DLD1 (cell line): ENCODE results near the gene MED6.

Source experiments
- in situ Hi-C: cut with HindIII; loops from 2 replicates; pipeline ENCODE4 v1.10.0; 2017; ENCODE audit warnings: low sequenced_read_pairs

MED6 gene

DNA sequence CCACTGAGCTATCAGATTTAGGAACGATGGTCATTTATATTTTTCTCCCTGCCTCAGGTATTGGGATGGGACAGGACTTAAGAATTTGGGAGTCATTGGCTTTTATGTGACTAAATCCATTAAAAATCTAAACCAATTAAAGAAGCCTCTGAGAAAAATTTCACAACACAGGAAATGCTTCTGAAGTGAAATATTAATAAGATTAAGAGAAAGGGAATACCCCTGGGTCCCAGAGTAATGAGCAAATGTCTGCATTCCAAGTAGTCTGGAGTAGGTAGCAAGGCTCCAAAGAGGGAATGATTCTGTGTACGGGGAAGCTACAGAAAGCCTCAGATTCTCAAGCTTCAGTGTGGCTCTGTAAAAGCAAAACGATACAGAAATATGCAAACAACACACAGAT is 707 bp upstream of the MED6 start:
- in situ Hi-C loops = no loop called here

- in situ Hi-C loops = no loop called here
Observed at GRCh38 chr14:70599345-70599744, 1.1 kb downstream of the MED6 start.

DNA sequence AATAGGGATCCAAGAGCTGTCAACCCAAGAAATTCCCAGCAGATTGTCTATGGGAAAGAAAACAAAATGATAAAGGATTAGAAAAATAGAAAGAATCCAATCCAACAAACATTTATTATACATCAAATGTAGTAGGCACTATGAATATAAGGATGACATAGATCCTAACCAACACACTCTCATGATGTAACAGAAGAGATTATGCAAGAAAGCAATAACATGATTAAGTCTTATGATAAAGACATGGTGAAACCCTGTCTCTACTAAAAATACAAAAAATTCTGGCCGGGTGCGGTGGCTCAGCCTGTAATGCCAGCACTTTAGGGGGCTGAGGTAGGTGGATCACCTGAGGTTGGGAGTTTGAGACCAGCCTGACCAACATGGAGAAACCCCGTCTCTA is 2.7 kb downstream of the MED6 start:
- in situ Hi-C loops = no loop called here

DNA sequence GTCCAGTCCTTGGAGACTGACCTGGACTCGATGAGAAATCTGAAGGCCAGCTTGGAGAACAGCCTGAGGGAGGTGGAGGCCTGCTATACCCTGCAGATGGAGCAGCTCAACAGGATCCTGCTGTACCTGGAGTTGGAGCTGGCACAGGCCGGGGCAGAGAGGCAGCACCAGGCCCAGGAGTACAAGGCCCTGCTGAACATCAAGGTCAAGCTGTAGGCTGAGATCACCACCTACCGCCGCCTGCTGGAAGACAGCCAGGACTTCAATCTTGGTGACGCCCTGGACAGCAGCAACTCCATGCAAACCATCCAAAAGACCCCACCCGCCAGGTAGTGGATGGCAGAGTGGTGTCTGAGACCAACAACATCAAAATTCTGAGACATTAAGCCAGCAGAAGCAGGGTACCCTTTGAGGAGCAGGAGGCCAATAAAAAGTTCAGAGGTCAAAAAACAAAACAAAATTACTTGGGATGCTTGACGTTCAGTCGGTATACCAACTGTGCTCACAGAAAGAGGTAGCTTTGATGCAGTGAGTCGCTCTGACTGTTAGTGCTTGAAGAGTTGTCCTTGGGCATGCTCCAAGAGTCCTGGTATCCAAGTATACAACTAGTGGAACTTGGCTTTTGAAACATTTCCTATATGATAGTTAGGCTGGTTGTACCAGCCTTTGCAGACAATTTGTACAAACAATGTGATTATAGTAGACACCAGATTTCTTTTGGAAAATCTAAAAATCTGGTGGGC is 4.8 kb downstream of the MED6 start:
- in situ Hi-C loops = no loop called here

GRCh38 chr14:70594461-70594860 is 6.0 kb downstream of the MED6 start:
- in situ Hi-C loops = no loop called here

- in situ Hi-C loops = no loop called here
Observed at GRCh38 chr14:70585231-70585630, 15.2 kb downstream of the MED6 start.

- in situ Hi-C loops = no loop called here
Observed at GRCh38 chr14:70576891-70577290, 23.6 kb downstream of the MED6 start.

DNA sequence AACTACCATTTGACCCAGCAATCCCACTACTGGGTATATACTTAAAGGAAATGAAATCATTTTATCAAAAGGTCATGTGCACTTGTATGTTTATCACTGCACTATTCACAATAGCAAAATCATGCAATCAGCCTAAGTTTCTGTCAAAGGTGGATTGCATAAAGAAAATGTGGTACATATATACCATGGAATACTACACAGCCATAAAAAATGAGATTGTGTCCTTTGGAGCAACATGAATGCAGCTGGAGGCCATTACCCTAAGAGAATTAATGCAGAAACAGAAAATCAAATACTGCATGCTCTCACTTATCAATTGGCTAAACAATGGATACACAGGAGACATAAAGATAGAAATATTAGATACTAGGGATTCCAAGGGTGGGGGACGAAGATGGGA is 27.4 kb downstream of the MED6 start:
- in situ Hi-C loops = no loop called here

- in situ Hi-C loops = no loop called here
Observed at GRCh38 chr14:70571139-70571538, 29.3 kb downstream of the MED6 start.

DNA sequence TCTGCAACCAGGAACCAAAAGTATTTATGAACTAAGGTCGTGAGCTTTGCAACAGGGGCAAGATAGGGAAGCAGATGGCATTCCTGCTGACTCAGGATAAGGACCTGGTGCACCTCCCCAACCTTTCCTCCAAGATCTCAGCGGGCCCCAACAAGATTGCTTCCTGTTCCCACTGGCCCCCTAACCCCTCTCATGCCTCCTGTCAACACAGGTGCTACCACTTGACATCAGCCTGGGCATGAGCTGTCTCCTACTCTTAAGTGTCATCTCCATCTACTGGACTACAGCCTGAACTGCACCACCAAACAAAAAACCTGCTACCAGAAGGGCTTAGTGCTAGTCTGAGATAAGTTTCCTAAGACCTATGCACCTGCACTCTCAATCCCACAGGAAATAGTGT is 32.7 kb downstream of the MED6 start:
- in situ Hi-C loops = no loop called here

DNA sequence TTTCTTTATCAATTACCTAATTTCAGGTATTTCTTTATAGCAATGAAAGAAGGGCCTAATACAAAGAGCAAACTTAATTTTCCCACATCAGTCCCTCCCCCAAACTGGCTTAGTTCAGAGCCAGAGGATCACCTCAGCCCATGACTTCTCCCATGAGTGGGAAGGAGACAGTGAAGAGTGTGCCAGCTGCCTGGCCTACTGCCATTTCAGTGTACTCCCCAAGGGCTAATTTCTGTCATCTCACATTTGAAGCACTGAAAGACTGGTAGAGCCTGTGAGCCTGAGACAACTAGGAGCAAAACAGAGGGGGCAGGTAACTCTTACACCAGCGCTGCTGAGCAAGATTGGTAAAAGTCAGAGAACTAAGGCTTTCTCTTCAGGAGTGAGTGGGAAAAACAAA is 36.6 kb downstream of the MED6 start:
- in situ Hi-C loops = no loop called here

DNA sequence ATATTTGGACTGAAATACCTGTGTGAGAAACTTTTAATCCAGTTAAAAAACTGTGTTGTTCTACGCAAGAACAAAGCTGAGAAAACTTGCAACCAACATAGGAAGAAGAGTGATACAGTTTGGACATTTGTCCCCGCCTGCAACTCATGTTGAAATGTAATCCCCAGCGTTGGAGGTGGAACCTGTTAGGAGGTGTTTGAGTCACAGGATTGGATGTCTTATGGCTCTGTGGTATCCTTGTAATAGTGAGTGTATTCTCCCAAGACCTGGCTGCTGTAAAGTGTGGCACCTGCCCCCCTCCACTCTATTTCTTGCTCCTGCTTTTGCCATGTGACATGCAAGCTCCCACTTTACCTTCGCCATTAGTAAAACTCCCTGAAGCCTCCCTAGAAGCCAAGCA is 37.0 kb downstream of the MED6 start:
- in situ Hi-C loops = no loop called here

- in situ Hi-C loops = no loop called here
Observed at GRCh38 chr14:70558356-70558755, 42.1 kb downstream of the MED6 start.

DNA sequence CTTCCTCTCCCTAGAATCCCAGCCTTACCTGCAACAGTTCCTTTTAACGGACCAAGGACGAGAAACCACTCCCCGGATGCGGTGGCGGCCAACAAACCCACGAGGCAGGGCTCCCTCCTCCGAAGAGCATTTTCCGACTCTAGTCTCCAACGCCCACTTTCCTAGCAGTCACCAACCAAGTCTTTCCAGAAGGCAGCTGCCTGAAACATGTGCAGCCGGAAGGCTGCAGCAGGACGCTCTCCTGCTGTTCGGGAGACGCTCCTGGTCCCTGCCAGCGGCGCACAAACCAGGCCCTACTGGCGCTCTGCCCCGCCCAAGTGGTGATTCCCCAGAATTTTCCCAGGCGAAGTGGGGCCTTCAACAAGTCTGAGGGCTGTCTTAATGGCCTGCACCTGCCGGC is 44.6 kb downstream of the MED6 start:
- in situ Hi-C loops = no loop called here

GRCh38 chr14:70538087-70538486 is 62.4 kb downstream of the MED6 start:
- in situ Hi-C loops = no loop called here

GRCh38 chr14:70536830-70537229 is 63.6 kb downstream of the MED6 start:
- in situ Hi-C loops = no loop called here

- in situ Hi-C loops = no loop called here
Observed at GRCh38 chr14:70534904-70535303, 65.6 kb downstream of the MED6 start, which contains the start of gene ADAM20. Gene ADAM20, minus strand, starts transcription at chr14:70535004. Its CDS starts 10,247 bp downstream, at chr14:70524757.
